ENCODE results near the gene HSPA1L. TPM values are rescaled to one million over a fixed set of nuclear protein-coding genes. Genes with fewer than 3 reads are reported as not detected.

HSPA1L gene
- total RNA-seq, 1 experiment from 2014 or later: 0.12 TPM

DNA sequence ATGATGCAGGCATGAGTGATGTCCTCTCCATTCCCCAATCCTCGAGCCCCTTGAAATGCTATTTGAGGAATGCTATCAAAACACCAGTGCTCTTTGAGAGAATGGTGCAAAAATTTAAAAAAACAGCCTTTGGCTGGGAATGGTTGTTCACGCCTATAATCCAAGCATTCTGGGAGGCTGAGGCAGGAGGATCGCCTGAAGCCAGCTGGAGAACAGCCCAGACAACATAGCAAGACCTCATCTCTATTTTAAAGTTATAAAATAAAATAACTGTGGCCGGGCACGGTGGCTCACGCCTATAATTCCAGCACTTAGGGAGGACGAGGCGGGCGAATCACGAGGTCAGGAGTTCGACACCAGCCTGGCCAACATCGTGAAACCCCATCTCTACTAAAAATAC lies 15.3 kb downstream of the HSPA1L start:
- H3K9me2 ChIP-seq (ENCODE audit: insufficient read depth): no peaks in the 10 kb centered on the region
- TF ChIP-seq JUND (IDR thresholded peaks at IDR 0.05) (no peak), TCF7L2 (IDR thresholded peaks at IDR 0.05; ENCODE audit: borderline replicate concordance, extremely low read depth, insufficient read depth, insufficient read length) (no peak), SIN3A (IDR thresholded peaks at IDR 0.05; ENCODE audit: low read depth) (no peak), EGR1 (IDR thresholded peaks at IDR 0.05; ENCODE audit: low read depth) (no peak), POLR2AphosphoS5 (IDR thresholded peaks at IDR 0.05; ENCODE audit: low read depth, low read length) (no peak), CEBPB (IDR thresholded peaks at IDR 0.05; ENCODE audit: low read depth) (no peak), SRF (IDR thresholded peaks at IDR 0.05; ENCODE audit: low read depth) (no peak), POLR2A (IDR thresholded peaks at IDR 0.05; ENCODE audit: borderline replicate concordance, extremely low read depth, insufficient read depth, insufficient read length) (no peak), SP1 (IDR thresholded peaks at IDR 0.05; ENCODE audit: low read depth) (no peak), FOSL1 (IDR thresholded peaks at IDR 0.05; ENCODE audit: low read depth) (no peak), EZH2 (IDR thresholded peaks at IDR 0.05) (no peak)
- TF ChIP-seq, protein P1, sequence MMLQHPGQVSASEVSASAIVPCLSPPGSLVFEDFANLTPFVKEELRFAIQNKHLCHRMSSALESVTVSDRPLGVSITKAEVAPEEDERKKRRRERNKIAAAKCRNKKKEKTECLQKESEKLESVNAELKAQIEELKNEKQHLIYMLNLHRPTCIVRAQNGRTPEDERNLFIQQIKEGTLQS (IDR thresholded peaks at IDR 0.05): no peak
- TF ChIP-seq, protein P2, sequence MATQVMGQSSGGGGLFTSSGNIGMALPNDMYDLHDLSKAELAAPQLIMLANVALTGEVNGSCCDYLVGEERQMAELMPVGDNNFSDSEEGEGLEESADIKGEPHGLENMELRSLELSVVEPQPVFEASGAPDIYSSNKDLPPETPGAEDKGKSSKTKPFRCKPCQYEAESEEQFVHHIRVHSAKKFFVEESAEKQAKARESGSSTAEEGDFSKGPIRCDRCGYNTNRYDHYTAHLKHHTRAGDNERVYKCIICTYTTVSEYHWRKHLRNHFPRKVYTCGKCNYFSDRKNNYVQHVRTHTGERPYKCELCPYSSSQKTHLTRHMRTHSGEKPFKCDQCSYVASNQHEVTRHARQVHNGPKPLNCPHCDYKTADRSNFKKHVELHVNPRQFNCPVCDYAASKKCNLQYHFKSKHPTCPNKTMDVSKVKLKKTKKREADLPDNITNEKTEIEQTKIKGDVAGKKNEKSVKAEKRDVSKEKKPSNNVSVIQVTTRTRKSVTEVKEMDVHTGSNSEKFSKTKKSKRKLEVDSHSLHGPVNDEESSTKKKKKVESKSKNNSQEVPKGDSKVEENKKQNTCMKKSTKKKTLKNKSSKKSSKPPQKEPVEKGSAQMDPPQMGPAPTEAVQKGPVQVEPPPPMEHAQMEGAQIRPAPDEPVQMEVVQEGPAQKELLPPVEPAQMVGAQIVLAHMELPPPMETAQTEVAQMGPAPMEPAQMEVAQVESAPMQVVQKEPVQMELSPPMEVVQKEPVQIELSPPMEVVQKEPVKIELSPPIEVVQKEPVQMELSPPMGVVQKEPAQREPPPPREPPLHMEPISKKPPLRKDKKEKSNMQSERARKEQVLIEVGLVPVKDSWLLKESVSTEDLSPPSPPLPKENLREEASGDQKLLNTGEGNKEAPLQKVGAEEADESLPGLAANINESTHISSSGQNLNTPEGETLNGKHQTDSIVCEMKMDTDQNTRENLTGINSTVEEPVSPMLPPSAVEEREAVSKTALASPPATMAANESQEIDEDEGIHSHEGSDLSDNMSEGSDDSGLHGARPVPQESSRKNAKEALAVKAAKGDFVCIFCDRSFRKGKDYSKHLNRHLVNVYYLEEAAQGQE (IDR thresholded peaks at IDR 0.05; ENCODE audit: low read depth): no peak
- intact Hi-C loops (cut with micrococcal nuclease): no loop called here
- H3K9me3 ChIP-seq (ENCODE audit: control insufficient read depth in 1 of 2, insufficient read depth in 1 of 2, low read depth in 1 of 2, low read length in 2 of 2): no peaks in the 10 kb centered on the region
- no peak overlapping the region for H3K4me3 ChIP-seq (replicated peaks in 1 of 2; ENCODE audit: low read depth in 1 of 2, low read length in 2 of 2)
- no TSS peak for BruUV-seq (replicated peaks)
- no peaks in the 10 kb centered on the region for H4K20me1 ChIP-seq (ENCODE audit: insufficient read depth)
- peaks cover 29% of the 10 kb centered on the region for H3K79me2 ChIP-seq (ENCODE audit: insufficient read depth, low read length)
- H3K27ac ChIP-seq (ENCODE audit: low read depth, low read length): no peak overlapping the region
- H3K36me3 ChIP-seq (ENCODE audit: control insufficient read depth in 1 of 2, insufficient read depth in 2 of 2, low read length in 2 of 2): peaks cover 6 to 12% of the 10 kb centered on the region in 2 experiments; a peak in 3 of 4 replicates
- CTCF ChIA-PET: no interaction called here
- ATAC-seq (no peak), DNase-seq (ENCODE audit: low read depth, low spot score) (no peak)
- H3K9ac ChIP-seq (ENCODE audit: low read length): no peak overlapping the region
- RAD21 ChIA-PET (ENCODE audit: low non-redundant PET in 1 of 2, low total read pairs in 2 of 2, uncharacterized antibody in 2 of 2, unreplicated experiment in 2 of 2): no interaction called here
- H3K27me3 ChIP-seq (ENCODE audit: insufficient read depth, low read length): no peaks in the 10 kb centered on the region
- POLR2A ChIA-PET: interaction anchor here (1.3 to 1.5 kb wide), 2 partner anchors 15 to 28 kb away, joined by 3 to 5 read pairs; partner anchors contain the start of gene HSPA1B
- no peak overlapping the region for H3K4me2 ChIP-seq (ENCODE audit: low read length)
- peaks cover 6 to 12% of the 10 kb centered on the region in 2 experiments for H3K4me1 ChIP-seq (ENCODE audit: control insufficient read depth in 1 of 2, insufficient read depth in 2 of 2, low read length in 2 of 2)
- no peak overlapping the region for H2AFZ ChIP-seq (ENCODE audit: low read depth, low read length, poor library complexity, severe bottlenecking)
